ENCODE measurements around the gene CBLN1. TPM values are rescaled to one million over a fixed set of nuclear protein-coding genes. Genes with fewer than 3 reads are reported as not detected.
A peak's percentile ranks its signal among the peaks of the same experiment; 100 is the strongest.

CBLN1 gene
- total and polyA plus RNA-seq, 3 experiments from 2014 or later = not detected

- peaks cover 48 to 74% of the 10 kb centered on the region in 2 donors for H3K27me3 Mint-ChIP-seq
- H3K27ac Mint-ChIP-seq = no peak overlapping the region
- H3K36me3 ChIP-seq (ENCODE audit: insufficient read depth, low read length) = no peaks in the 10 kb centered on the region
- H3K4me3 Mint-ChIP-seq = peak overlapping the region in 5 of 7 donors; percentile 39 to 68 (median 50)
- peaks cover 19% of the 10 kb centered on the region for H3K27me3 ChIP-seq (ENCODE audit: insufficient read depth, low read length, poor library complexity, severe bottlenecking)
- ChIA-PET CTCF (no interaction called here), POLR2A (no interaction called here)
- no peaks in the 10 kb centered on the region for H3K4me1 ChIP-seq (ENCODE audit: insufficient read depth, low read length)
- H3K4me1 Mint-ChIP-seq = peaks cover 4 to 10% (median 5%) of the 10 kb centered on the region in 3 donors
- peaks cover 0 to 11% (median 6%) of the 10 kb centered on the region in 5 donors for H3K9me3 Mint-ChIP-seq
- H3K27ac ChIP-seq (ENCODE audit: low read depth, low read length) = no peak overlapping the region
- H3K9me3 ChIP-seq (ENCODE audit: low read length) = no peaks in the 10 kb centered on the region
- no peak overlapping the region for H3K4me3 ChIP-seq (ENCODE audit: low read length)
- DNase-seq = no peak
- no peaks in the 10 kb centered on the region for H3K36me3 Mint-ChIP-seq
Observed at GRCh38 chr16:49280841-49281371, 732 bp downstream of the CBLN1 start.

DNA sequence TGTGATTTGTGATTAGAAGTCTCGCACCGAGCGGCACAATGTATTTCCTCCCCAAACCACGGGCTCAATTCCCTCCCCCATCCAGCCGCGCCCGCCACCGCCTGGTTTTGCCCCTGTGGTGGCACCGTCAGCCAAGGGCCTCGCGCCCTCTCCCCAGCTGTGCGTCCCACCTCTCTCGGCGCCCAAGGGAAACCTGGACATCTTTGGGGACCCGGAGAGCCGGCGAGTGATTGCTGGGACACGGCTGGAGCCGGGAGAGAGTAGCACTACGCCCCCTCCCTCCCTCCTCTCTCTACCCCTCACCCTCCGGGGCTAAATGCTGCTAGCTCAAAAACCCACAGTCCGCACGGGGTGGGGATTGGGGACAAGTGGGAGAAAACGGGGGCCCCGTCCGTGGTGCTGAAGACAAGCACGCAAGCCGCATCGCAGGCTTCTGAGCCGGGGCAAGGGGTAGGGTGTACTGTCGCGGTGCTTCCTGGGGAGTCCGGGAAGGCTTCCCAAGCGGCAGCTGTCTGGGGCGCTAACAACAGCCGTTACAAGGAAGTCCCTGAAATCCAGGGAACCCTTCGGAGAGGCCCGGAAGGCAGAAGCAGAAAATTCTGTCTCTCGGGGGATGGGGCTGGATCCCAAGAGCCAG is 1.4 kb downstream of the CBLN1 start:
- Mint-ChIP-seq H3K4me1 (peaks cover 4 to 10% (median 5%) of the 10 kb centered on the region in 3 donors), H3K9me3 (peaks cover 0 to 11% (median 6%) of the 10 kb centered on the region in 5 donors), H3K36me3 (no peaks in the 10 kb centered on the region), H3K27ac (no peak overlapping the region), H3K4me3 (peak overlapping the region in 1 of 7 donors; percentile 30), H3K27me3 (peaks cover 46 to 76% of the 10 kb centered on the region in 2 donors)
- POLR2A ChIA-PET = no interaction called here
- H3K27ac ChIP-seq (ENCODE audit: low read depth, low read length) = no peak overlapping the region
- H3K4me1 ChIP-seq (ENCODE audit: insufficient read depth, low read length) = no peaks in the 10 kb centered on the region
- H3K36me3 ChIP-seq (ENCODE audit: insufficient read depth, low read length) = no peaks in the 10 kb centered on the region
- CTCF ChIA-PET = no interaction called here
- H3K4me3 ChIP-seq (ENCODE audit: low read length) = no peak overlapping the region
- H3K27me3 ChIP-seq (ENCODE audit: insufficient read depth, low read length, poor library complexity, severe bottlenecking) = peaks cover 23% of the 10 kb centered on the region
- no peak for DNase-seq
- H3K9me3 ChIP-seq (ENCODE audit: low read length) = no peaks in the 10 kb centered on the region

DNA sequence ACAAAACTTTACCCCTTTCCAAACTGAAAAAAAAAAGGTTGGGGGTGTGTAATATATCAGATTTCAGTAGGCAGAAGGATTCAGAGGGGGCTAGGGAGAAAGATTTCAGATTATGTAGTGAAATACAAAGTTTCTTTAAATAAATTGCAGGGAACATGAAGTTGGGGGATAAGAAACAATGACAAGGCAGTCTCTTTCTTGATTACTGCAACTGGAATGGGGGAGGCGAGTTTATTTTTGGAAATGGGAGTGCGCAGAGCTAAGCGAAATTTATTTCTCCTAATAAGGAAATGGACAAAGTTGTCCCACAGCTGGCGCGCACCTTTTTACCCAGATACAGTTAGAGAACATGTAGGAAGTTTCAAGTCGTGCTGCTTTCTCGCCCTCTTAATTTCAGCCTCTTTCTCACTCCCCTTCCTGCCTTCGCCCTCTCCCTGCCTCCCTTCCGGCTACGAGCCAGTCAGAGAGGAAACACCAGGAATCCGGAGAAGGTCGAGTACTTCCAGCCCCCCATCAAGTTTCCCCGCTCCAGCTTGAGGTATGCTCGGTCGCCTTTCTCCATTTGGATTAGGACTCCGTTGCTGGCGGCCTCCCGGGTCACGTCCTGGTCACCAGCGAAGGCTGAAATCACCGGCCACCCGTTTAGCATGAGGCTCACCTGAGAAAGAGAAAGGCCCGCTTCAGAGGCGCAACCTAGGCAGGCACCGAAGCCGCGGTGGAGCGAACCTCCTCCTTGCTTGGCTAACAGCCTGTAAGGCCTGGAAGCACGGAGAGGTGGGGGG is 2.5 kb downstream of the CBLN1 start:
- Mint-ChIP-seq H3K27me3 (peaks cover 51 to 76% of the 10 kb centered on the region in 2 donors), H3K27ac (no peak overlapping the region), H3K4me3 (no peak overlapping the region), H3K9me3 (peaks cover 0 to 10% (median 6%) of the 10 kb centered on the region in 5 donors), H3K4me1 (peaks cover 4 to 10% (median 5%) of the 10 kb centered on the region in 3 donors), H3K36me3 (no peaks in the 10 kb centered on the region)
- DNase-seq = no peak
- no peak overlapping the region for H3K27ac ChIP-seq (ENCODE audit: low read depth, low read length)
- CTCF ChIA-PET = no interaction called here
- H3K4me1 ChIP-seq (ENCODE audit: insufficient read depth, low read length) = no peaks in the 10 kb centered on the region
- H3K9me3 ChIP-seq (ENCODE audit: low read length) = no peaks in the 10 kb centered on the region
- no peaks in the 10 kb centered on the region for H3K36me3 ChIP-seq (ENCODE audit: insufficient read depth, low read length)
- H3K4me3 ChIP-seq (ENCODE audit: low read length) = no peak overlapping the region
- POLR2A ChIA-PET = no interaction called here
- peaks cover 23% of the 10 kb centered on the region for H3K27me3 ChIP-seq (ENCODE audit: insufficient read depth, low read length, poor library complexity, severe bottlenecking)

GRCh38 chr16:49278567-49278827 is 3.1 kb downstream of the CBLN1 start:
- peaks cover 53 to 76% of the 10 kb centered on the region in 2 donors for H3K27me3 Mint-ChIP-seq
- H3K27ac ChIP-seq (ENCODE audit: low read depth, low read length) = no peak overlapping the region
- no peak overlapping the region for H3K4me3 Mint-ChIP-seq
- H3K36me3 Mint-ChIP-seq = no peaks in the 10 kb centered on the region
- H3K27ac Mint-ChIP-seq = no peak overlapping the region
- DNase-seq = no peak
- H3K27me3 ChIP-seq (ENCODE audit: insufficient read depth, low read length, poor library complexity, severe bottlenecking) = peaks cover 23% of the 10 kb centered on the region
- no peaks in the 10 kb centered on the region for H3K9me3 ChIP-seq (ENCODE audit: low read length)
- ChIA-PET POLR2A (no interaction called here), CTCF (no interaction called here)
- peaks cover 0 to 10% (median 4%) of the 10 kb centered on the region in 5 donors for H3K9me3 Mint-ChIP-seq
- no peaks in the 10 kb centered on the region for H3K36me3 ChIP-seq (ENCODE audit: insufficient read depth, low read length)
- no peaks in the 10 kb centered on the region for H3K4me1 ChIP-seq (ENCODE audit: insufficient read depth, low read length)
- H3K4me3 ChIP-seq (ENCODE audit: low read length) = no peak overlapping the region
- H3K4me1 Mint-ChIP-seq = peaks cover 4 to 10% (median 5%) of the 10 kb centered on the region in 3 donors

DNA sequence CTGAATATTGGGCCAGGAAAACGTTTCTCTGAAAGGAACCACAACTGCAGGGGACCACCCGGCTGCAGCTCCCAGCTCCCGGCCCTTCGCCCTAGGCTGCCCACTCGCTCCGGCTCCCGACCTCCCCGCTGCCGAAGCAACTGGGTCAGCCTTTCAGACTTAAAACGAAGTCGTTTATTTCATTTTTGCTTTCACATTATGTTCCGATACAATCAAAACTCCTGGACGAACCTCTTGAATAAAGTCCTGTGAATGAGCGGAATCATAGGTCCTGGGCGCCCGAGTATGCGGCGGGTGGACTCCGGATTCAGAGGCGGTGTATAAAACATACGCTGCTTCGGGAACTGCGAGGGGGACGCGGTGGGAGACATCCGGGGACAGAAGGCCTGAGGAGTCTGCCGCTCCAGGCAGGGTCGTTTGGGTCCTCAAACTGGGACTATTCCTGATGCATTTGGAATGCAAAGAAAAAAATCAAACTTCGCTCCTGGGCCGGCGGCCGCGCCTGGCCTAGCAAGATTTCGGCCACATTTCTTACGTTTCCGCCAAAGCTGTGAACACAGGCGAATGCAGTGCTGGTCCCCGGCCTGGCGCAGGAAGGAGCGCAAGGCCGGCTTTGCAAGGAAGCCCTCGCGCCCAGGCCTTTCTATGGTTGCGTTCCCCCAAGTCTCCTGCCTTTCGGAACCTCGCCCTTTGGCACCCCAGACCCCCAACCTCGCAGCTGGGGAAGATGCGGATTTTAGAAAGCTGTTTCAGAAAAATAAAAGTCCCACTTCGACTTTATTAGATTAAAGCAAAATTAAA is 3.7 kb downstream of the CBLN1 start:
- H3K27me3 Mint-ChIP-seq = peaks cover 56 to 79% of the 10 kb centered on the region in 2 donors
- H3K4me1 ChIP-seq (ENCODE audit: insufficient read depth, low read length) = no peaks in the 10 kb centered on the region
- CTCF ChIA-PET = no interaction called here
- no peak overlapping the region for H3K4me3 Mint-ChIP-seq
- peaks cover 4 to 10% (median 5%) of the 10 kb centered on the region in 3 donors for H3K4me1 Mint-ChIP-seq
- POLR2A ChIA-PET = no interaction called here
- H3K9me3 ChIP-seq (ENCODE audit: low read length) = no peaks in the 10 kb centered on the region
- no peak overlapping the region for H3K4me3 ChIP-seq (ENCODE audit: low read length)
- no peak for DNase-seq
- H3K9me3 Mint-ChIP-seq = peaks cover 0 to 10% (median 2%) of the 10 kb centered on the region in 5 donors
- H3K36me3 Mint-ChIP-seq = no peaks in the 10 kb centered on the region
- H3K36me3 ChIP-seq (ENCODE audit: insufficient read depth, low read length) = no peaks in the 10 kb centered on the region
- peaks cover 23% of the 10 kb centered on the region for H3K27me3 ChIP-seq (ENCODE audit: insufficient read depth, low read length, poor library complexity, severe bottlenecking)
- H3K27ac Mint-ChIP-seq = no peak overlapping the region
- H3K27ac ChIP-seq (ENCODE audit: low read depth, low read length) = no peak overlapping the region

- Histone ChIP-seq H3K4me3 (ENCODE audit: low read length) (no peak overlapping the region), H3K36me3 (ENCODE audit: insufficient read depth, low read length) (no peaks in the 10 kb centered on the region), H3K27ac (ENCODE audit: low read depth, low read length) (no peak overlapping the region), H3K9me3 (ENCODE audit: low read length) (no peaks in the 10 kb centered on the region), H3K27me3 (ENCODE audit: insufficient read depth, low read length, poor library complexity, severe bottlenecking) (peaks cover 19% of the 10 kb centered on the region), H3K4me1 (ENCODE audit: insufficient read depth, low read length) (no peaks in the 10 kb centered on the region)
- H3K4me3 Mint-ChIP-seq = no peak overlapping the region
- H3K27me3 Mint-ChIP-seq = peaks cover 59 to 79% of the 10 kb centered on the region in 2 donors
- peaks cover 0 to 9% (median 2%) of the 10 kb centered on the region in 5 donors for H3K9me3 Mint-ChIP-seq
- peaks cover 0 to 5% (median 0%) of the 10 kb centered on the region in 3 donors for H3K4me1 Mint-ChIP-seq
- no peak for DNase-seq
- CTCF ChIA-PET = no interaction called here
- no peaks in the 10 kb centered on the region for H3K36me3 Mint-ChIP-seq
- POLR2A ChIA-PET = no interaction called here
- no peak overlapping the region for H3K27ac Mint-ChIP-seq
Observed at GRCh38 chr16:49277386-49277742, 4.3 kb downstream of the CBLN1 start.

DNA sequence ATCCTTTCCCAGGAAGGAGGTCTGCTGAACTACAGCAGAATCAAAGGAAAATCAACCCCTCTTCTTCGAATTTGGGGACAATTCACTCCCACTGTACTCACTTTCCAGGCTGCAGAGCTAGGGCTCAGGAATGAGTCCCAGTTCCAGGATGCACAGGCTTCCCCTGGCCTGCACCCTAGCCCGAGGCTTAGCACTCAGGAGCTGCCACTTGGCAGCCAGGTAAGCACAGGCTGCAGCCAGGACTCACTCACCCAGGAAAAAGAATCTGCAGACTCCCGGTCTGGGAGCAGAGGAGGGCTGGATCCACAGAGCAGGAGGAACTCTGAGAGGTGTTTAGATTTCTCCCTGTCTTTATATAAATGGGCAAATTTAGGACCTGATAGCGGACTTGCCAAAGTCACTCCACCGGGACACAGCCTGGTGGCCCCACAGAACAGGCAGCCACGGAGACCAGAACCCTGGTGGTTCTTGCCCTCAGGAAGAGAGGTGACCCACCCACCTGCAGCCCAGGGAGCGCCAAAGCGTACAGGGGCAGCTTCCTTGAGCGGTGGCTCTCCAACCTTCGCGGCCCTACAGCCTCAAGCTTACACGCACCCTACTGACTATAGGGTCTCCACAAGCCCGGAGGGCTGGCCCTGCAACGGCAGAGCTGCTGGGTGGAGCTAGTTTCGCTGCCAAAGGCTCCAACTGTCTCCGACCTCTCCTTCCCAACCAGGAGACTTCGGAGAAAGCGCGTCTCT is 4.8 kb downstream of the CBLN1 start:
- peaks cover 59 to 79% of the 10 kb centered on the region in 2 donors for H3K27me3 Mint-ChIP-seq
- ChIA-PET POLR2A (no interaction called here), CTCF (no interaction called here)
- H3K27ac Mint-ChIP-seq = no peak overlapping the region
- Histone ChIP-seq H3K27ac (ENCODE audit: low read depth, low read length) (no peak overlapping the region), H3K36me3 (ENCODE audit: insufficient read depth, low read length) (no peaks in the 10 kb centered on the region), H3K9me3 (ENCODE audit: low read length) (no peaks in the 10 kb centered on the region), H3K4me3 (ENCODE audit: low read length) (no peak overlapping the region), H3K4me1 (ENCODE audit: insufficient read depth, low read length) (no peaks in the 10 kb centered on the region), H3K27me3 (ENCODE audit: insufficient read depth, low read length, poor library complexity, severe bottlenecking) (peaks cover 19% of the 10 kb centered on the region)
- H3K36me3 Mint-ChIP-seq = no peaks in the 10 kb centered on the region
- no peak for DNase-seq
- peaks cover 0 to 9% (median 2%) of the 10 kb centered on the region in 5 donors for H3K9me3 Mint-ChIP-seq
- no peak overlapping the region for H3K4me3 Mint-ChIP-seq
- peaks cover 0 to 5% (median 0%) of the 10 kb centered on the region in 3 donors for H3K4me1 Mint-ChIP-seq

Data from CD8-positive, alpha-beta memory T cell (primary cell).